Endothelial cell (in vitro differentiated cells): ENCODE measurements around the gene CCRL2. TPM values are rescaled to one million over a fixed set of nuclear protein-coding genes. Genes with fewer than 3 reads are reported as not detected.
"Not testable (repeated sequence)": the region's sequence is repeated elsewhere in the genome, so short reads cannot be mapped to it uniquely, and the experiment has no call there.

Experiments
- DNase-seq: peaks from one replicate; pipeline ENCODE4 v3.0.0; 2021; ENCODE audit warnings: low spot score
- H3K27ac Mint-ChIP-seq: one replicate; pipeline ENCODE4 v1.8.0; 2021; ENCODE audit warnings: mixed read lengths, inconsistent platforms; ENCODE audit not compliant: unreplicated experiment
- H3K27me3 Mint-ChIP-seq: one replicate; pipeline ENCODE4 v1.8.0; 2021; ENCODE audit warnings: mild to moderate bottlenecking, moderate library complexity, mixed read lengths, inconsistent platforms; ENCODE audit not compliant: unreplicated experiment
- H3K36me3 Mint-ChIP-seq: one replicate; pipeline ENCODE4 v1.8.0; 2021; ENCODE audit warnings: mild to moderate bottlenecking, low read depth, mixed read lengths, inconsistent platforms; ENCODE audit not compliant: unreplicated experiment
- H3K4me1 Mint-ChIP-seq: one replicate; pipeline ENCODE4 v1.8.0; 2021; ENCODE audit warnings: mild to moderate bottlenecking, mixed read lengths, inconsistent platforms; ENCODE audit not compliant: unreplicated experiment
- H3K4me3 Mint-ChIP-seq: one replicate; pipeline ENCODE4 v1.8.0; 2021; ENCODE audit warnings: mild to moderate bottlenecking, mixed read lengths, inconsistent platforms; ENCODE audit not compliant: unreplicated experiment
- H3K9me3 Mint-ChIP-seq: one replicate; pipeline ENCODE4 v1.8.0; 2021; ENCODE audit warnings: mixed read lengths, inconsistent platforms; ENCODE audit not compliant: unreplicated experiment
- total RNA-seq: library from RNA; stranded (reverse); fragmentation: NEBNext Ultra II Directional; extraction: Animal tissue kit (Norgen Biotek cat#: 25700); gene quantifications from one replicate; pipeline ENCODE4 v1.2.1, GENCODE V29; 2021; ENCODE audit not compliant: unreplicated experiment
- TF ChIP-seq, protein P1 (sequence below): fragments of 200-600 bp; sonication (generic); IDR thresholded peaks from one replicate; pipeline ENCODE4 v1.5.0; 2021; ENCODE audit warnings: antibody characterized with exemption; ENCODE audit not compliant: unreplicated experiment

The CCRL2 gene
- total RNA-seq, 1 donor from 2014 or later: 1.4 TPM

DNA sequence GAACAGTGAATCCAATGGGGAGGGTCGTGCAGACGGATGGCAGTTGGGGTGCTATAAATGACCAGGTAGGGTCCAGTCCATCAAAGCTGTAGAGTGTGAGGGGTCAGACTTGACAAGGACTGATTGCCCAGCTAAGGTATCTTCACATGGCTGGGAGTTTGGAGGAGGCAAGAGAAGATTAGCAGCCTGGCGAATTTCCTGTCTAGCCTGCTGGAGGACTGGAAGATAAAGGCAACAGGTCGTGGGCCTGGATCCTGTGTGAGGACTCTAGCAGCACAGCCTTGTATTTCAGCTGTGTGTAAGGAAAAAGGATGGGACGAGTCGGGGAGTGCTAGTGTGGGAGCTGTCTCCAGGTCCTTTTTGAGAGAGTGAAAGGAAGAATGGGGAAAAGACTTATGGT, 17.8 kb upstream of the CCRL2 start:
- Mint-ChIP-seq H3K27ac (no peak overlapping the region), H3K4me1 (no peaks in the 10 kb centered on the region), H3K36me3 (no peaks in the 10 kb centered on the region), H3K27me3 (peaks cover 4% of the 10 kb centered on the region), H3K9me3 (no peaks in the 10 kb centered on the region), H3K4me3 (no peak overlapping the region)
- no peak for DNase-seq
- TF ChIP-seq, protein P1, sequence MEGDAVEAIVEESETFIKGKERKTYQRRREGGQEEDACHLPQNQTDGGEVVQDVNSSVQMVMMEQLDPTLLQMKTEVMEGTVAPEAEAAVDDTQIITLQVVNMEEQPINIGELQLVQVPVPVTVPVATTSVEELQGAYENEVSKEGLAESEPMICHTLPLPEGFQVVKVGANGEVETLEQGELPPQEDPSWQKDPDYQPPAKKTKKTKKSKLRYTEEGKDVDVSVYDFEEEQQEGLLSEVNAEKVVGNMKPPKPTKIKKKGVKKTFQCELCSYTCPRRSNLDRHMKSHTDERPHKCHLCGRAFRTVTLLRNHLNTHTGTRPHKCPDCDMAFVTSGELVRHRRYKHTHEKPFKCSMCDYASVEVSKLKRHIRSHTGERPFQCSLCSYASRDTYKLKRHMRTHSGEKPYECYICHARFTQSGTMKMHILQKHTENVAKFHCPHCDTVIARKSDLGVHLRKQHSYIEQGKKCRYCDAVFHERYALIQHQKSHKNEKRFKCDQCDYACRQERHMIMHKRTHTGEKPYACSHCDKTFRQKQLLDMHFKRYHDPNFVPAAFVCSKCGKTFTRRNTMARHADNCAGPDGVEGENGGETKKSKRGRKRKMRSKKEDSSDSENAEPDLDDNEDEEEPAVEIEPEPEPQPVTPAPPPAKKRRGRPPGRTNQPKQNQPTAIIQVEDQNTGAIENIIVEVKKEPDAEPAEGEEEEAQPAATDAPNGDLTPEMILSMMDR: no peak

- not testable (repeated sequence) for H3K27ac Mint-ChIP-seq, H3K4me3 Mint-ChIP-seq, H3K27me3 Mint-ChIP-seq, H3K36me3 Mint-ChIP-seq, DNase-seq, H3K4me1 Mint-ChIP-seq, H3K9me3 Mint-ChIP-seq
Measured at GRCh38 chr3:46391526-46391925, 15.5 kb upstream of the CCRL2 start.

DNA sequence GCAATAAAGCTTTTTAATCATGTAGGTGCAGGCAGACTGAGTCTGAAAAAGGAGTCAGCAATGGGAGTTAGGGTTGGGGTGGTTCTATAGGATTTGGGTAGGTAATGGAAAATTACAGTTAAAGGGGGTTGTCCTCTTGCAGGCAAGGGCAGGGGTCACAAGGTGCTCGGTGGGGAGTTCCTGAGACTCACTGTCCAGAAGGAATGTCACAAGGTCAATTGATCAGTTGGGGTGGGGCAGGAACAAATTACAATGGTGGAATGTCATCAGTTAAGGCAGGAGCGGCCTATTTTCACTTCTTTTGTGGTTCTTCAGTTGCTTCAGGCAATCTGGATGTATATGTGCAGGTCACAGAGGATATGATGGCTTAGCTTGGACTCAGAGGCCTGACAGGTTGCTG, 14.0 kb upstream of the CCRL2 start:
- Mint-ChIP-seq H3K9me3 (no peaks in the 10 kb centered on the region), H3K4me1 (no peaks in the 10 kb centered on the region), H3K27ac (no peak overlapping the region), H3K36me3 (no peaks in the 10 kb centered on the region), H3K4me3 (no peak overlapping the region), H3K27me3 (peaks cover 5% of the 10 kb centered on the region)
- TF ChIP-seq, protein P1: no peak
- no peak for DNase-seq

DNA sequence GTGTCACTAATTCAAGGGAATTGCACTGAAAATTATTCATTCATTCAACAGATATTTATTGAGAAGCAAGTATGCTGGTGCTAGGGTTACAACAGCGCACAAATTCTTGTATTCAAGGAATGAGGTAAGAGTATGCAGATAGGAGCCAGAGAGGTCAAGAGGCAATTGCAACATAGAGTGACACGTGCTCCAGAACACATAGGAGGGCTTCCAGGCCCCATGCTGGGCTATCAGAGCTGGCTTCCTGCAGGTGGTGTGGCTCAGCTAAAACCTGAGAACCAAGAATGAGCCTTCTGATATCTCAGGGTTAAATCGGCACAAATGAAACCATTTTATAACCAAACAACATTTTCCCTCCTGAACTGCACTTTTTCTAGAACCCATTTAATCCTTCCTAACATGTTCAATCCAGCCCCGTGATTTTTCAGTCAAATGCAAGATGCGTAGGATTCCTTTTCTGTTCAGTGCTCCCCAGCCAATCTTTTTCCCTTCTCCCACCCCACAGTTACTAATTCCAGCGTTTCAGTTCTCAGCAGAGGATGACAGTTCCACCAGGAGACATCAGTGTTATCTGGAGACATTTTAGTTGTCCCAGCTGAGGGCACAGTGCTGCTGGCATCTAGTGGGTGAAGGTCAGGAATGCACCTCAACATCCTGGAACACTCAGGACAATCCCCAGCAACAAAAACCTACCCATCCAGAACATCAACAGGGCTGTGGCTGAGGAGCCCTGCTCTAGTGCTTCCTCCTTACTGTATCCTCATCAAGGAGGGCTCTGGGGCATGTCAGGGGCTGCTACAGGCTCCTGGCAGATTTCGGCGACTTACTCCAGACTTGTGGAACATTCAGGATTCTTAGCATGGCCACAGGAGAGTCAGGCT, 13.3 kb upstream of the CCRL2 start:
- no peak for DNase-seq
- TF ChIP-seq, protein P1: no peak
- Mint-ChIP-seq H3K27ac (no peak overlapping the region), H3K4me1 (no peaks in the 10 kb centered on the region), H3K27me3 (peaks cover 5% of the 10 kb centered on the region), H3K36me3 (no peaks in the 10 kb centered on the region), H3K9me3 (no peaks in the 10 kb centered on the region), H3K4me3 (no peak overlapping the region)

GRCh38 chr3:46395210-46395661, 11.8 kb upstream of the CCRL2 start:
- no peak for DNase-seq
- no peaks in the 10 kb centered on the region for H3K9me3 Mint-ChIP-seq
- peaks cover 5% of the 10 kb centered on the region for H3K27me3 Mint-ChIP-seq
- no peak overlapping the region for H3K27ac Mint-ChIP-seq
- H3K4me1 Mint-ChIP-seq: no peaks in the 10 kb centered on the region
- TF ChIP-seq, protein P1: no peak
- no peak overlapping the region for H3K4me3 Mint-ChIP-seq
- H3K36me3 Mint-ChIP-seq: no peaks in the 10 kb centered on the region
